Measurements from ENCODE around the gene PDE7B. TPM values are rescaled to one million over a fixed set of nuclear protein-coding genes. Genes with fewer than 3 reads are reported as not detected.
A peak's percentile ranks its signal among the peaks of the same experiment; 100 is the strongest.
"Not testable (repeated sequence)": the region's sequence is repeated elsewhere in the genome, so short reads cannot be mapped to it uniquely, and the experiment has no call there.

PDE7B gene
- polyA plus RNA-seq, 12 donors = 7.6 to 11.8 (median 10.0) TPM; not detected in 1

DNA sequence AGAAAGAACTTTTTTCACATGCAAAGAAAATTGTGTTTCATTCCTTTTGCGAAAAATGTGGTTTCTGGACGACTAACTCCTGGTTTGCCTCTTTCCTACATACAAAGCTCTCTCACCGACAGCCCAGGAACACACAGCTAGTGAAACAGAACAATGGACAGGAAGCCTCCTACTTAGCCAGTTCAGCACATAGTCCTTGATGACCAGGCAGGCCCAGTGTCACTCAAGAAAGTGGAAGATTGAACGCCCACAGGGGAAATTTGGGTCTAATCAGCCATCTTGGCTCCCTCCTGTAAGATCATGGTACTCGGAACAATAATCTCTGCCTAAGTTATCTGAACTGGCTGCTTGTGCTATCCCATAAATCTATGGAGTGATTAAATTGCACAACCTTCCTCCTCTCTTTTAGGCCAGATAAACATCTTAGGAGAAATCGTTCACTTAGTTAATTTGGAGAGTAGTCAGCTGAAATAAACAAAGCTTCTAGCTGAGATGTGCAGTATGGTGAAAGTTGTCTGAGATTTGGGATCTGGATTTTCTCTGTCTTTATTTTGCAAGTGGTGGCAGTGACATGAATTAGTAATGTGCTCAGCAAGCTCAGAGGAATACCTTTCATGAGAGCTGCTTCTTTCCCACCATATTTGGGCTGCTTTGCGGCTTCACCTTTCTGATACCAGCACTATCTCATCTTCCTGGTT is 251.6 kb downstream of the PDE7B start:
- no peak for DNase-seq

GRCh38 chr6:136103763-136104311 is 252.3 kb downstream of the PDE7B start:
- DNase-seq = no peak

DNA sequence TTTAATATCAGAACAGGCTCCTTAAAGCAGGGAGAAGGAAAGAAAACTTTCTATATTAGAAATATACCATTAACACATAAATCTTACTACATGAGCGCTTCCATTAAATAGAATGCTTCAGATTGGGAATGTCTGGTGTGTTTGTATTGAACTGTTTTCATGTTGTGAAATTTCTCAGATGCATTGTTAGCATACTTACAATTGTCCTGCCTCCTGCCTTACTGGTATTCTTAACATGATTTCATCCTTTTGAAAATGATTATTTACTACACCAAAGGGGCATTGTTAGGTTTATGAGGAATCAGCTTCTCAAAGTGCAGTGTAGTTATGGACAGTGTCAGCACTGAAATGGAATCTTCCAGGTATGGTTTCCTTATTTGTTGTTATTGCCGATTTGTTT is 253.1 kb downstream of the PDE7B start:
- no peak for DNase-seq

- not testable (repeated sequence) for DNase-seq
Observed at GRCh38 chr6:136105797-136106196, 254.3 kb downstream of the PDE7B start.

- no peak for DNase-seq
Observed at GRCh38 chr6:136108361-136108945, 257.0 kb downstream of the PDE7B start.

GRCh38 chr6:136111831-136112230 is 260.3 kb downstream of the PDE7B start:
- DNase-seq = no peak

- no peak for DNase-seq
Observed at GRCh38 chr6:136112262-136112661, 260.8 kb downstream of the PDE7B start.

- peak; percentile 64 for DNase-seq
Observed at GRCh38 chr6:136113736-136114173, 262.3 kb downstream of the PDE7B start.

DNA sequence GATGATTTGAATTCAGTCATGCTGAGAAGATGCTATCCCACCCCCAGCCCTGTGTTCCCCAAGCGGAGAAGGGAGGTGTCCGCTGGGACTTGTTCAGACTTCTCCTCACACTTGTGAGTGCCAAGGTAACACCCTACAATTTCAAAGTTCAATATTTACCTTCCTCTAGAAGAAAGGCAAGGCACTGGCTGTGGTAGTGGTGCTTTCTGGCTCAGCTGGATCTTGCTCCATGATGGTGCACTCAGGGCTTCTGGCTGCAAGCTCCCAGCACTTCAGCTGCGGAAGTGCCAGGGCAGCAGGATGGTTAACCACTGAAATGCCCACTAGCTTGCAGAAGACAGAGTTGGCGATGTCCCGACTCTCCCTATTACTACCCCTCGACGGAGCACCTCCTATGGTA is 263.2 kb downstream of the PDE7B start:
- DNase-seq = no peak

GRCh38 chr6:136115941-136116340 is 264.4 kb downstream of the PDE7B start:
- no peak for DNase-seq

DNA sequence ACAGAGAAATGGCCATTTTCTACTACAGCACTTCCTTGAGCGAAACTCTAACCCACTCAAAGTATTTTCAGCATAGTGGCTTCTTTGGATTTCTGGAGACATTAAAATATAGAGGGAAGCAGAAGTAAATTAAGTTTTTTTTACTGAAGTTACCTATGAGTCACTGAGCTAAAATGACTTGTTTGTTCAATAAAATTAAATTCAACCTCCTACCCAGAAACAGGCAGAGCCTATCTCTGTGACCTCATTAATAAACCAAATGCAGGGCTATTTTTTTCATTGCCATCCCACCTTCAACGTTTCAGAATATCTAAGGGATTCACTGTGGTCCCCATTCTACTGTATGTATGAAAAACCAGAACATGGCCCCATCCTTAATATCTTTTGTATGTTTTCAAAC is 265.6 kb downstream of the PDE7B start:
- no peak for DNase-seq

GRCh38 chr6:136118787-136119186 is 267.3 kb downstream of the PDE7B start:
- no peak for DNase-seq

DNA sequence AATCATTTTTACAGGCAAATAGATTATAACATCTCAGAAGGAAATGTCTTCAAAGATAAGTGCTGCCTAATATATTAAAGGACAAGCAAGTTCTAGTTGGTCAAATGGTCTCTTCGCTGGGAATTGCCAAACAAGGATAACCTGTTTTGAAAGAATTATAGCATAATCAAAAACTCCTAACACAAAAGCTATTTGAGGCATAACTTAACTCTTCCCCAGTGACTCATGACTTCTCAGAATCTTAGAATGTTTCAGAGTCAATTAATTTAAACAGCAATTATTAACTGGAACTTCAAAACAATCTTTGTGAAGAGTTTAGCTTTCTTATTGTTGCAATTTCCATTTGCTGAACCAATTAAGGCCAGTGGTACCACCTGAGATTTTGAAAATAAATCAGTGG is 272.0 kb downstream of the PDE7B start:
- DNase-seq = no peak

DNA sequence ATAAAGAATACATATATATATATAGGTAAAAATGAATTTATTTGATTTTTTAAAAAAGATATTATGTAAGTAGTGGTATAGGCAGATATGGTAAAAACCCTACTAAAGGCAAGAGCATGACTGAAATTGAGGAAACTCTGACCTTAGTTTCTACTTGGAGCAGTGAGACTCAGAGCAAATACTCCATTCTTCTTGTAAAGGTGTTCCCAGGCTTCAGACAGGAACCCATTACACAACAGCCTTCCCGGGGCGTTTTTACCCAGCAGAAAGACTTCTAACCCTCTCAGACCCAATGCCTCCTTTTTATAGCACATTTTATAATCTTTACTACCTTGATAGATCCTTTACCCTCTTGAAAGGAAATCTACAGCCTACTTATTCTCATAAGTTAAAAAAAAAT is 274.1 kb downstream of the PDE7B start:
- DNase-seq = no peak

- no peak for DNase-seq
Observed at GRCh38 chr6:136127873-136128272, 276.4 kb downstream of the PDE7B start.

DNA sequence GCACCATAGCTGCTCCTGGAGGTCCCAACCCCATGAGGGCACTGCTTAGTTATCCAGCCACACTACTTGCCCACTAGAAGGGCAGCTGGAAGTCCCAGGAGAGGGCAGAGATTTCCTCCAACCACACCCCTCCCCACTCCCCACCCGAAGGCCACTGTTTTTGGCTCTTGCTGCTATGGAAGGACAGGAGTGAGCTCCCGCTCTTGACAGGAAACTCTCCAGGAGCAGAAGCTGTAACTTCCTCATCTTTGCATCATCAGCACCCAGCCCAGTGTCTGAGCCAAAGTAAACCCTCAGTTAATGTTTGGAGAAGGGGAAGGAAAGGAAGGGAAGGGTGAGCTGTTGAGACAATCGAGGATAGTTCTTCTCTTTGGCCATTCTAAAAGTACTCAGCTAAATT is 277.9 kb downstream of the PDE7B start:
- DNase-seq = no peak

DNA sequence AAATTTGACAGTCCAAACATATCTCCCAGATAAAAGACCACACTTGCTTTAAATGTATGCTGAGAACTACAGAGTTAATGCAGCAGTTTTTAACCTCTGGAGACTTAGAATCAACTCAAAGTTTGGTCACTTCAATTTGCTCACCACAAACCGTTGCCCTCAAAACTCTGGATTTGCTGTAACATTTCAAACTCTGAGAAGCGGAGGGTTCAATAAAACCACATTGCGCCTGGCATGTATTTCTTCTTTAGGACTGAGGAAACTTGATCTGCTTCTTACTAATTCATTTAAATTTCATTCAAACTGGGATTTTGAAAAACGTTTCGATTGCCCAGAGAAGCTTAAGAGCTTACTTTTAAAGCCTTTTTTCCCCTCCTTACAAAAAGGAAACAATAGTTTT is 282.8 kb downstream of the PDE7B start:
- no peak for DNase-seq

DNA sequence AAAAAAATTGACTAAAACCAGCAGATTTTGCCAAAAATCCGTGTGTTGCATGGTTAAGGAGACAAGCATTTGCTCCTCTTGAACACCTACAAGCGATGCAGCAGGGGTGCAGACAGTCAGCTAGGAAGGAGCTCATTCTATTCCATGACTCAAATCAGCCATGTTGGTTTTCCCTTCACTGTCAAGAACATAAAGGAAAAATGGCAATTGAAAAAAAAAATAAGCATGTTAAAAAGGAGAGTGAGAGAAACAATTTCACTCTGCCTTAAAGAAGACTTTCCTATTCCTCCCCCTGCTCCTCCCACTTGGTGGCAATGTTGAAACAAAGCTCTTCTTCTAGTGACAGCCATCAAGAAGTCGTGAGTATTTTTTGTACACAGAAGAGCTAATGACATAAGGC is 283.2 kb downstream of the PDE7B start:
- DNase-seq = no peak

GRCh38 chr6:136136274-136136673 is 284.8 kb downstream of the PDE7B start:
- DNase-seq = no peak

GRCh38 chr6:136137008-136137692 is 285.6 kb downstream of the PDE7B start:
- DNase-seq = no peak

DNA sequence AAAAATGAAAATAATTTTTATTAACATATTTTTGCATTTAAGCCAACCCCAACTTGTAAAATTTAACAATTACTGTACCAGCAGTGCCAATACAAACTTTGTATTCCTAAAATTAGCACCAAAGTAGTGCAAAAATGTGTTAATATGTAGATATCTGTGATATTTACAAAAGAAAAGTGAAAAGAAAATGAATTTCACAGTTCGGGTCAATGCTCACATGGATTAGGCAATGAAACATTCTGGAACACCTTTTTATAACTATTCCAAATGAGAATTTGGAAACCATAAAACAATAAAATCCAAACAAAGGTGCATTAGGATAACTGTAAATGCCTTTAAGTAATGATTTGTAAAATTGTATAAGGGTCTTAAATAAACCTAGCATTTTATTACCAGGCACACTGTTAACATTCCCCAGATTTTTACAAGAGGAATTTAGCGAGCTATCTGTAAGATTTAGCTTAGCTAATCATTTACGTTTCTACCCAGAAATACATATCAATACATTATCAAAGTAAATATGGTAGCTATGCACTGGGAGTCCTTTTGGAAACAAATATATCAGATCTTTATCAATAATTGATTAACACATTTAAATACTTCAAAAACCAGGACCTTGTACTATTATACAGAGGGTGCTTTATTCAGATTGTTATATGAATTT is 286.4 kb downstream of the PDE7B start:
- DNase-seq = no peak

GRCh38 chr6:136139111-136139510 is 287.6 kb downstream of the PDE7B start:
- not testable (repeated sequence) for DNase-seq

Measured in muscle of arm (tissue), 12 donors.